Measurements from ENCODE around the gene ADGRV1.

Gene ADGRV1

DNA sequence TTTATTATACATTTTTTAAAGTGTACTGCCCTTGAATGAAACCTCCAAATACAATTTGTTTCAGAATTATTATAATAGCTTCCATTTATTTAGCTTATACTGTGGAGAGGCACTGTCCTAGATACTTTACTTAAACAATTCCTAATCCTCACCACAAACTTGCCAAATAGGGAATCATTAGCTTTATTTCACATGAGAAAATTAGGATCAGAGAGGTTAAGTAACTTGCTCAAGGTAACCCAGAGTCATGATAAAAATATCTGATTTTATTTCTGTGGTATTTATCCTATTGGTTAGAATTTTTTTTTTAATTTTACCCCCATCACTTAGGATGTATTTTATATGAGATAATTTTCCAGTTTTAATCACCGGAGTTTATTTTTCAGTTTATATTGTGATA, 78.4 kb downstream of the ADGRV1 start:
- DNase-seq (ENCODE audit: low read depth in 1 of 2, low spot score in 1 of 2) = no peak
- TF ChIP-seq SPI1 (IDR thresholded peaks at IDR 0.05; ENCODE audit: borderline replicate concordance, low read depth) = no peak
- TF ChIP-seq POLR2AphosphoS5 (IDR thresholded peaks at IDR 0.05; ENCODE audit: low read depth) = no peak
- TF ChIP-seq REST (IDR thresholded peaks at IDR 0.05; ENCODE audit: insufficient replicate concordance, low read depth) = no peak
- no peak for TF ChIP-seq GABPA (IDR thresholded peaks at IDR 0.05; ENCODE audit: low read depth)
- no peak for TF ChIP-seq CTCF (IDR thresholded peaks at IDR 0.05; ENCODE audit: insufficient read depth, low read length)
- H3K27me3 ChIP-seq (ENCODE audit: insufficient read depth, poor library complexity, severe bottlenecking) = no peaks in the 10 kb centered on the region
- H3K27ac ChIP-seq (replicated peaks) = no peak overlapping the region
- H3K4me3 ChIP-seq (replicated peaks; ENCODE audit: insufficient read depth, low read length) = no peak overlapping the region

GRCh38 chr5:90637731-90638130, 79.1 kb downstream of the ADGRV1 start:
- H3K4me3 ChIP-seq (replicated peaks; ENCODE audit: insufficient read depth, low read length) = no peak overlapping the region
- no peak overlapping the region for H3K27ac ChIP-seq (replicated peaks)
- TF ChIP-seq SPI1 (IDR thresholded peaks at IDR 0.05; ENCODE audit: borderline replicate concordance, low read depth) (no peak), GABPA (IDR thresholded peaks at IDR 0.05; ENCODE audit: low read depth) (no peak), CTCF (IDR thresholded peaks at IDR 0.05; ENCODE audit: insufficient read depth, low read length) (no peak), REST (IDR thresholded peaks at IDR 0.05; ENCODE audit: insufficient replicate concordance, low read depth) (no peak), POLR2AphosphoS5 (IDR thresholded peaks at IDR 0.05; ENCODE audit: low read depth) (no peak)
- H3K27me3 ChIP-seq (ENCODE audit: insufficient read depth, poor library complexity, severe bottlenecking) = no peaks in the 10 kb centered on the region
- no peak for DNase-seq (ENCODE audit: low read depth in 1 of 2, low spot score in 1 of 2)

DNA sequence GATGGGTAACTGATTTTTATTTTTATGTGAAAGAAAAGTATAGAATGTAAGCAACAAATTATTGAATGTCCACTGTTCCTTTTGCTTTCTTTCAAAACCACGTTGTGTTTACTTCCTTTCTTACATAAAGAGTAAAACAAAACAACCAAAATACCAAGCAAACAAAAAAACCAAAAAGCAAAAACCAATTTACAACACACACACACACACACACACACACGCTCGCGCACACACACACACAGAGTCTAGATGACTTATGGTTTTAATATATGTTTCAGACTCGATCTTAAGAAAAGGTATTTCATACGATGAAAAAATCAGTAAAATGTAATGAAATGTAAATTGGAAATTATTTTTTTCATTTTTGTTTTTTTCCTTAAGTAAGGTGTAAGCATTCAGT, 80.3 kb downstream of the ADGRV1 start:
- no peak for DNase-seq (ENCODE audit: low read depth in 1 of 2, low spot score in 1 of 2)
- no peak overlapping the region for H3K4me3 ChIP-seq (replicated peaks; ENCODE audit: insufficient read depth, low read length)
- no peak overlapping the region for H3K27ac ChIP-seq (replicated peaks)
- no peaks in the 10 kb centered on the region for H3K27me3 ChIP-seq (ENCODE audit: insufficient read depth, poor library complexity, severe bottlenecking)
- TF ChIP-seq GABPA (IDR thresholded peaks at IDR 0.05; ENCODE audit: low read depth) (no peak), POLR2AphosphoS5 (IDR thresholded peaks at IDR 0.05; ENCODE audit: low read depth) (no peak), SPI1 (IDR thresholded peaks at IDR 0.05; ENCODE audit: borderline replicate concordance, low read depth) (no peak), CTCF (IDR thresholded peaks at IDR 0.05; ENCODE audit: insufficient read depth, low read length) (no peak), REST (IDR thresholded peaks at IDR 0.05; ENCODE audit: insufficient replicate concordance, low read depth) (no peak)

Measured in HL-60 (cell line).